ENCODE results near the gene TNS3. TPM values are rescaled to one million over a fixed set of nuclear protein-coding genes. Genes with fewer than 3 reads are reported as not detected.
A peak's percentile ranks its signal among the peaks of the same experiment; 100 is the strongest.

The TNS3 gene
- total RNA-seq, 1 donor from 2014 or later: 452 TPM

- Mint-ChIP-seq H3K36me3 (peaks cover 14% of the 10 kb centered on the region), H3K27me3 (ENCODE audit: low read depth) (no peaks in the 10 kb centered on the region), H3K4me1 (peaks cover 15% of the 10 kb centered on the region), H3K9me3 (peaks cover 11% of the 10 kb centered on the region), H3K27ac (no peak overlapping the region), H3K4me3 (no peak overlapping the region)
- DNase-seq (ENCODE audit: low spot score in 2 of 2, unreplicated experiment in 2 of 2): no peak
- TF ChIP-seq CTCF (IDR thresholded peaks at IDR 0.05; ENCODE audit: unreplicated experiment): no peak
Measured at GRCh38 chr7:47256016-47256415, 325.9 kb downstream of the TNS3 start.

GRCh38 chr7:47255441-47255840, 326.5 kb downstream of the TNS3 start:
- DNase-seq (ENCODE audit: low spot score in 2 of 2, unreplicated experiment in 2 of 2): no peak
- H3K9me3 Mint-ChIP-seq: peaks cover 11% of the 10 kb centered on the region
- H3K4me1 Mint-ChIP-seq: peaks cover 15% of the 10 kb centered on the region
- no peak overlapping the region for H3K27ac Mint-ChIP-seq
- TF ChIP-seq CTCF (IDR thresholded peaks at IDR 0.05; ENCODE audit: unreplicated experiment): no peak
- H3K36me3 Mint-ChIP-seq: peaks cover 12% of the 10 kb centered on the region
- no peaks in the 10 kb centered on the region for H3K27me3 Mint-ChIP-seq (ENCODE audit: low read depth)
- H3K4me3 Mint-ChIP-seq: peak overlapping the region; percentile 69

GRCh38 chr7:47255007-47255406, 326.9 kb downstream of the TNS3 start:
- no peak overlapping the region for H3K27ac Mint-ChIP-seq
- no peak for TF ChIP-seq CTCF (IDR thresholded peaks at IDR 0.05; ENCODE audit: unreplicated experiment)
- H3K36me3 Mint-ChIP-seq: peaks cover 8% of the 10 kb centered on the region
- DNase-seq (ENCODE audit: low spot score in 2 of 2, unreplicated experiment in 2 of 2): no peak
- H3K27me3 Mint-ChIP-seq (ENCODE audit: low read depth): no peaks in the 10 kb centered on the region
- peaks cover 15% of the 10 kb centered on the region for H3K4me1 Mint-ChIP-seq
- peaks cover 11% of the 10 kb centered on the region for H3K9me3 Mint-ChIP-seq
- peak overlapping the region; percentile 69 for H3K4me3 Mint-ChIP-seq

GRCh38 chr7:47254081-47254977, 327.6 kb downstream of the TNS3 start:
- Mint-ChIP-seq H3K4me3 (peak overlapping the region; percentile 75), H3K27me3 (ENCODE audit: low read depth) (no peaks in the 10 kb centered on the region), H3K27ac (peak overlapping the region; percentile 19), H3K4me1 (peaks cover 15% of the 10 kb centered on the region), H3K9me3 (peaks cover 15% of the 10 kb centered on the region), H3K36me3 (peaks cover 11% of the 10 kb centered on the region)
- DNase-seq (ENCODE audit: low spot score in 2 of 2, unreplicated experiment in 2 of 2): peak; percentile 77 to 85
- peak; percentile 92 for TF ChIP-seq CTCF (IDR thresholded peaks at IDR 0.05; ENCODE audit: unreplicated experiment)

- Mint-ChIP-seq H3K9me3 (peaks cover 14% of the 10 kb centered on the region), H3K36me3 (peaks cover 11% of the 10 kb centered on the region), H3K27me3 (ENCODE audit: low read depth) (no peaks in the 10 kb centered on the region), H3K4me1 (peaks cover 15% of the 10 kb centered on the region), H3K4me3 (peak overlapping the region; percentile 75), H3K27ac (peak overlapping the region; percentile 19)
- no peak for DNase-seq (ENCODE audit: low spot score in 2 of 2, unreplicated experiment in 2 of 2)
- no peak for TF ChIP-seq CTCF (IDR thresholded peaks at IDR 0.05; ENCODE audit: unreplicated experiment)
Measured at GRCh38 chr7:47253650-47254080, 328.2 kb downstream of the TNS3 start.

Measured in mesothelial cell of epicardium (in vitro differentiated cells).